A673 (cell line): ENCODE measurements around the gene RIMS1. TPM values are rescaled to one million over a fixed set of nuclear protein-coding genes. Genes with fewer than 3 reads are reported as not detected.

Experiments
- BruUV-seq: library from RNA; stranded (reverse); fragments of 400-500 nt; replicated peaks from 2 replicates; lab custom pipeline; 2021; lab: Mats Ljungman, UMichigan
- CTCF ChIA-PET: fragments of 300-600 bp; sonication (Branson Sonifier 250); formaldehyde crosslinking; loops from one replicate; lab custom pipeline; 2022; ENCODE audit warnings: antibody characterized with exemption; lab: Charles Lee
- POLR2A ChIA-PET: fragments of 300-600 bp; sonication (Branson Sonifier 250); formaldehyde crosslinking; loops from one replicate; lab custom pipeline; 2022; ENCODE audit warnings: antibody characterized with exemption; ENCODE audit not compliant: low non-redundant PET; lab: Charles Lee
- DNase-seq: peaks from one replicate; pipeline ENCODE4 v3.0.0-alpha.2; 2015; ENCODE audit warnings: low spot score
- H3K27ac ChIP-seq: fragments of 200-600 bp; sonication (generic); 2 replicates; pipeline ENCODE4 v1.5.1; 2016; ENCODE audit warnings: mixed run types, low read depth, mild to moderate bottlenecking, mixed read lengths, antibody characterized with exemption, low read length; ENCODE audit not compliant: poor library complexity, severe bottlenecking
- H3K27me3 ChIP-seq: fragments of 200-600 bp; sonication (generic); replicated peaks from 2 replicates; pipeline ENCODE4 v1.6.1; 2017; ENCODE audit warnings: mixed run types, low read depth, mild to moderate bottlenecking, mixed read lengths, antibody characterized with exemption, low read length; ENCODE audit not compliant: insufficient read depth, poor library complexity
- H3K36me3 ChIP-seq: fragments of 200-600 bp; sonication (generic); 2 replicates; pipeline ENCODE4 v1.6.1; 2016; ENCODE audit warnings: mixed run types, mild to moderate bottlenecking, mixed read lengths, antibody characterized with exemption, low read length; ENCODE audit not compliant: insufficient read depth, poor library complexity, severe bottlenecking
- H3K4me1 ChIP-seq: fragments of 200-600 bp; sonication (generic); 2 replicates; pipeline ENCODE4 v1.6.1; 2017; ENCODE audit warnings: mixed run types, mild to moderate bottlenecking, mixed read lengths, antibody characterized with exemption, low read length; ENCODE audit not compliant: insufficient read depth, poor library complexity, severe bottlenecking
- H3K4me3 ChIP-seq: fragments of 200-600 bp; sonication (generic); 2 replicates; pipeline ENCODE4 v1.5.1; 2016; ENCODE audit warnings: low read depth, mixed run types, mild to moderate bottlenecking, mixed read lengths, low read length; ENCODE audit not compliant: poor library complexity, severe bottlenecking
- H3K9me3 ChIP-seq: fragments of 200-600 bp; sonication (generic); 2 replicates; pipeline ENCODE4 v1.6.1; 2016; ENCODE audit warnings: mixed run types, low read depth, mild to moderate bottlenecking, mixed read lengths, antibody characterized with exemption, low read length; ENCODE audit not compliant: poor library complexity, severe bottlenecking
- EZH2 ChIP-seq: fragments of 200-600 bp; sonication (generic); IDR thresholded peaks from 2 replicates; pipeline ENCODE4 v1.6.1; 2017; ENCODE audit warnings: borderline replicate concordance, low read depth, mild to moderate bottlenecking, mixed read lengths, antibody characterized with exemption, low read length; ENCODE audit not compliant: poor library complexity, severe bottlenecking
- intact Hi-C: fragments of 100-400 bp; cut with micrococcal nuclease; formaldehyde crosslinking; loops from one replicate; pipeline ENCODE4 v1.10.0; 2022; ENCODE audit not compliant: unreplicated experiment
- total RNA-seq: library from RNA; stranded (reverse); gene quantifications from 2 replicates; pipeline ENCODE4 v1.2.3, GENCODE V29; 2021
- TF ChIP-seq, protein P1 (sequence below): fragments of 300-800, 200-600 bp; sonication (generic); conservative IDR thresholded peaks from 2 replicates; pipeline ENCODE4 v1.5.1; 2017; ENCODE audit warnings: low read depth, mild to moderate bottlenecking, antibody characterized with exemption, low read length, moderate library complexity, mixed read lengths

Gene RIMS1
- total RNA-seq, 1 experiment from 2014 or later = 1.3 TPM

DNA sequence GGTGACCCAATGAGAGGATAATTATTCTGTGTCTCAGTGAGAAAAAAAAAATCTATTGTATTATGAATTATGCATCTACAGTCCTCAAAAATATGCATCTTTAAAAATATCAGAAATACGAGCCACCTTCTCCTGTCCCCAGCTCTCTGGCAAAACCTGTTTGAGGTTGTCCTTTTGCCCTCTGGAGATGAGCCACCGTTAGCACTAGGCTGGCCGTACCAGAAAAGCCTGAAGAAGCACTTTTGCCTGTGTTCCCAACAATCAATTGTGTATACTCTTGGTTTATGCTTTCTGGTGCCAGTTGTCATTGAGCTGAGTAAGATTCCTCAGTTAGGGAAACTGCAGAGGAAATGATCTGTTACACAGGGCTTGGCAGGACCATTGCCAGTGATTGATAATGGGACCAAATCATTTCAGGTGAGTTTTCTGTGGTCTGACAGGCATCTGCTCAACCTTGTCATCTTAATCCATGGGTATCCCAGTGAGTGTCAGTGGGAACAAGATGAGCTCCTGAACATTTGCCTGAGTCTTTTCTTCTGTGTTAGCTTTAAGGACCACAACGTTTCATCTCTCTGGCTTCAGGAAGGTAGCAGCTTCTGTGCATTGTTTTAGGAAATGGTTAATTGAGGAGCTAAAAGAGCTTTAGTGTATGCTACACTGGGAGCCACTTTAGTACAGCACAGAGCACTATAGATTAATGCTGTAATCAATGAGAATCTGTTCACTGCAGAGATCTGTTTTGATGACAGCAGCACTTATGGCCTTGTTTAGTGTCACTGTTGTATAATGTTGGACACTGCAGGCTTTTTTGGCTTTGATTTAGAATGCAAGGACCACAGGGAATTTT lies 330.1 kb downstream of the RIMS1 start:
- no peaks in the 10 kb centered on the region for H3K27me3 ChIP-seq
- H3K9me3 ChIP-seq = no peaks in the 10 kb centered on the region
- no peaks in the 10 kb centered on the region for H3K36me3 ChIP-seq
- BruUV-seq = no TSS peak
- POLR2A ChIA-PET = no interaction called here
- no peaks in the 10 kb centered on the region for H3K4me1 ChIP-seq
- CTCF ChIA-PET = no interaction called here
- no peak for TF ChIP-seq EZH2
- TF ChIP-seq, protein P1, sequence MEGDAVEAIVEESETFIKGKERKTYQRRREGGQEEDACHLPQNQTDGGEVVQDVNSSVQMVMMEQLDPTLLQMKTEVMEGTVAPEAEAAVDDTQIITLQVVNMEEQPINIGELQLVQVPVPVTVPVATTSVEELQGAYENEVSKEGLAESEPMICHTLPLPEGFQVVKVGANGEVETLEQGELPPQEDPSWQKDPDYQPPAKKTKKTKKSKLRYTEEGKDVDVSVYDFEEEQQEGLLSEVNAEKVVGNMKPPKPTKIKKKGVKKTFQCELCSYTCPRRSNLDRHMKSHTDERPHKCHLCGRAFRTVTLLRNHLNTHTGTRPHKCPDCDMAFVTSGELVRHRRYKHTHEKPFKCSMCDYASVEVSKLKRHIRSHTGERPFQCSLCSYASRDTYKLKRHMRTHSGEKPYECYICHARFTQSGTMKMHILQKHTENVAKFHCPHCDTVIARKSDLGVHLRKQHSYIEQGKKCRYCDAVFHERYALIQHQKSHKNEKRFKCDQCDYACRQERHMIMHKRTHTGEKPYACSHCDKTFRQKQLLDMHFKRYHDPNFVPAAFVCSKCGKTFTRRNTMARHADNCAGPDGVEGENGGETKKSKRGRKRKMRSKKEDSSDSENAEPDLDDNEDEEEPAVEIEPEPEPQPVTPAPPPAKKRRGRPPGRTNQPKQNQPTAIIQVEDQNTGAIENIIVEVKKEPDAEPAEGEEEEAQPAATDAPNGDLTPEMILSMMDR = no peak
- no peak overlapping the region for H3K27ac ChIP-seq
- intact Hi-C loops = no loop called here
- no peak overlapping the region for H3K4me3 ChIP-seq
- DNase-seq = no peak

DNA sequence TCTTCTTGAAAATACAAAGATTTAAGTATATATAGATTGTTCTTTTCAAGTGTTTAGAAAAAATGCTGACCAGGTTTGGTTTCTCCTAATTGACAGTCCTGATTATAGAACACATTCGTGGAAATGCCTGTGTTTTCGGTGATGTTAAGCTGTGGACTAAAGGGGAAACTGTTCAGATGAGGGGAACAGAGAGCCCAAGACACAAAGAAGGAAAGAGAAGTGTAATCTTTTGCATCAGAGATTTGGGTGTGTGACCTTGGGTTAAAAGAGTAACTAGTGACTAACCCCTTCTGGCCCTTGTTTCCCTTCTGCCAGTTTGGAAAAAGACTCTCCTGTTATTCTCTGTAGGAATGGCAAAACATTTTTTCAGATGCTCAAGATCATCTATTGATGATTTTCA lies 331.3 kb downstream of the RIMS1 start:
- Histone ChIP-seq H3K9me3 (no peaks in the 10 kb centered on the region), H3K27ac (no peak overlapping the region), H3K36me3 (no peaks in the 10 kb centered on the region), H3K4me1 (no peaks in the 10 kb centered on the region), H3K4me3 (no peak overlapping the region), H3K27me3 (no peaks in the 10 kb centered on the region)
- intact Hi-C loops = no loop called here
- ChIA-PET POLR2A (no interaction called here), CTCF (interaction anchor here (1.0 kb wide), 1 partner anchor 11 kb away, joined by 3 read pairs; no protein-coding TSS in a partner anchor)
- no TSS peak for BruUV-seq
- no peak for DNase-seq
- TF ChIP-seq, protein P1 = no peak
- TF ChIP-seq EZH2 = no peak

- POLR2A ChIA-PET = no interaction called here
- intact Hi-C loops = no loop called here
- no TSS peak for BruUV-seq
- Histone ChIP-seq H3K9me3 (no peaks in the 10 kb centered on the region), H3K27me3 (no peaks in the 10 kb centered on the region), H3K27ac (no peak overlapping the region), H3K36me3 (no peaks in the 10 kb centered on the region), H3K4me1 (no peaks in the 10 kb centered on the region), H3K4me3 (no peak overlapping the region)
- peak; percentile 23 for DNase-seq
- CTCF ChIA-PET = interaction anchor here (0.7 to 1.0 kb wide), 2 partner anchors 11 to 121 kb away, joined by 3 to 5 read pairs; no protein-coding TSS in a partner anchor
- TF ChIP-seq, protein P1 = peak; percentile 46
- TF ChIP-seq EZH2 = no peak
Observed at GRCh38 chr6:72218125-72218524, 331.8 kb downstream of the RIMS1 start.
